Stimulated activated effector memory CD8-positive, alpha-beta T cell treated with anti-CD3 and anti-CD28 coated beads, Interleukin-12 subunit alpha, Interleukin-12 subunit beta, amount 100 ng/mL, for 72 hours (primary cell): ENCODE data around the gene HES4.
"Not testable (repeated sequence)": the region's sequence is repeated elsewhere in the genome, so short reads cannot be mapped to it uniquely, and the experiment has no call there.

Experiments used
- ATAC-seq: fragments of 150-1000 bp; cut with Tn5 transposase; 2 replicates; pipeline ENCODE4 v1.10.0; 2021
- DNase-seq, 2 donors: peaks; one replicate each; pipeline ENCODE4 v3.0.0; 2021 to 2022; ENCODE audit warnings: low spot score in 2 of 2
- H3K27ac Mint-ChIP-seq: one replicate; pipeline ENCODE4 v1.8.0; 2022; ENCODE audit warnings: mild to moderate bottlenecking, mixed read lengths
- H3K36me3 Mint-ChIP-seq: one replicate; pipeline ENCODE4 v1.8.0; 2022; ENCODE audit warnings: mild to moderate bottlenecking, mixed read lengths
- H3K4me1 Mint-ChIP-seq: one replicate; pipeline ENCODE4 v1.8.0; 2022; ENCODE audit warnings: mixed read lengths
- H3K4me3 Mint-ChIP-seq: one replicate; pipeline ENCODE4 v1.8.0; 2022; ENCODE audit warnings: mild to moderate bottlenecking, mixed read lengths
- H3K9me3 Mint-ChIP-seq: one replicate; pipeline ENCODE4 v1.8.0; 2022; ENCODE audit warnings: mixed read lengths

The HES4 gene

GRCh38 chr1:998995-999724 lies 737 bp downstream of the HES4 start:
- Mint-ChIP-seq H3K27ac (no peak overlapping the region), H3K4me3 (peak overlapping the region; percentile 60), H3K4me1 (peaks cover 15% of the 10 kb centered on the region), H3K9me3 (no peaks in the 10 kb centered on the region), H3K36me3 (no peaks in the 10 kb centered on the region)
- DNase-seq (no peak), ATAC-seq (peak; percentile 19)

DNA sequence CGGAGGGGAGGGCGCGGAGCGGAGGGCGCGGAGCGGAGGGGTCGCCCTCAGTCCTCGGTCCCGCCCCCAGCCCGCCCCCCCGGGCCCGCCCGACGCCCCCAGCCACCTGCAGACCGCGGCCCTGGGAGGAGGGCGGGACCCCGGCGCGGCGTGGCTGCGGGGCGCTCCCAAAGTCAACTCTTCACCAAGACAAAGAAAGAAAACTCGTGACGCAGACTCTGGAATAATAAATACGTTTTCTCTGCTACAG lies 1.2 kb downstream of the HES4 start:
- H3K4me3 Mint-ChIP-seq: peak overlapping the region; percentile 60
- no peaks in the 10 kb centered on the region for H3K9me3 Mint-ChIP-seq
- H3K36me3 Mint-ChIP-seq: no peaks in the 10 kb centered on the region
- no peak overlapping the region for H3K27ac Mint-ChIP-seq
- no peak for DNase-seq
- peaks cover 15% of the 10 kb centered on the region for H3K4me1 Mint-ChIP-seq
- no peak for ATAC-seq

DNA sequence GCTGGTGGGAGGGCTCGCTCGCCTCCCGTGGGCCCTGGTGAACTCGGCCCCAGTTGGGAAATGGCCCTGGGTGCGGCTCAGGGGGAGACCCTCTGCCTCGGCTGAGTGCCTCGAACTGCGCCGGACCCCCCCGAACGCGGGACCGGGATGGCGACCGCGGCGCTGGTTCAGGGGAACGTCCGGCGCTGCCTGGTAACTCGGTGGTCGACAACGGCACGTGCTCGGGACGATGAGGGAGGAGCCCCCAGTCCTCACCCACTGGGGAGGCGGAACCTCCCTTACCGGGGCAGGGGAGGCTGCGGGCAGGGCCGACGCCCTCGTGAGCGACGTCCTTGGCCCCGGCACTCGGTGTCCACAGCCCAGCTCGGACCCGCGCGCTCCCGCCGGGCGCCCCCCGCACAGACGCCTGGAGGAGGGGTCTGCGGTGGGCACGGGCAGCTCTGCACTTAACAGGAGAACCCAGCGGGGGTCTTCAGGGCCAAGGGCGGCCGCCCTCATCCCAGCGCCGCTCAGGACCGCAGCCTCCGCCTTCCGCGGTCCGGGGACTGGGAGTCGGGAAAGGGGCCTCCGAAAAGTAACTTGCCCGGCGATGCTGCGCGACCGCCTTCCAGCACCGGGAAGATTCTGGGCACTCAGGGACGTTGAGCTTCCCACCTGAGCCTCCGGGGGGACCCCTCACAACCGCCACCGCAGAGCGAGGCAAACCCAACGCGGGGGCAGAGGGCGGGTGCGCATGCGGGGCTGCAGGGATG lies 1.7 kb downstream of the HES4 start:
- H3K36me3 Mint-ChIP-seq: no peaks in the 10 kb centered on the region
- ATAC-seq: no peak
- no peaks in the 10 kb centered on the region for H3K9me3 Mint-ChIP-seq
- H3K27ac Mint-ChIP-seq: no peak overlapping the region
- H3K4me3 Mint-ChIP-seq: peak overlapping the region; percentile 60
- H3K4me1 Mint-ChIP-seq: peaks cover 15% of the 10 kb centered on the region
- no peak for DNase-seq

DNA sequence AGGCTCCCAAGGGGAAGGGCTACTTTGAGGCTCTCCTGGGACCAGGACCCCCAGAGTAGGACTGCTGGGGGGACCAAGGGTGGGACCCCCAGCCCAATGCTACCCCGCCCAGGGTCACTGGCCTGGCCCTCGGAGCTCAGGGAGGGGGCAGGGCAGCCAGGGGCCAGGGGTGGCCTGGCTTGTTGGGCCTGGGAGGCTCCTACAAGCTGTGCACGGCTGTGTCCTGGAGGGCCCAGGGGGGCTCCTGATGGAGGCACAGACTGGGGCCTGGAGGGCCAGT lies 2.2 kb downstream of the HES4 start:
- H3K36me3 Mint-ChIP-seq: no peaks in the 10 kb centered on the region
- no peak overlapping the region for H3K27ac Mint-ChIP-seq
- peak overlapping the region; percentile 10 for H3K4me3 Mint-ChIP-seq
- peaks cover 17% of the 10 kb centered on the region for H3K4me1 Mint-ChIP-seq
- no peaks in the 10 kb centered on the region for H3K9me3 Mint-ChIP-seq
- DNase-seq (no peak), ATAC-seq (no peak)

- ATAC-seq: no peak
- Mint-ChIP-seq H3K4me3 (peak overlapping the region; percentile 10), H3K4me1 (peaks cover 22% of the 10 kb centered on the region), H3K36me3 (no peaks in the 10 kb centered on the region), H3K27ac (no peak overlapping the region), H3K9me3 (no peaks in the 10 kb centered on the region)
- no peak for DNase-seq
Observed at GRCh38 chr1:996851-997712, 2.8 kb downstream of the HES4 start.

GRCh38 chr1:995665-996633 lies 3.9 kb downstream of the HES4 start:
- Mint-ChIP-seq H3K4me3 (no peak overlapping the region), H3K27ac (no peak overlapping the region)
- no peak for DNase-seq

GRCh38 chr1:994546-994945 lies 5.4 kb downstream of the HES4 start:
- H3K9me3 Mint-ChIP-seq, DNase-seq, H3K36me3 Mint-ChIP-seq, H3K4me3 Mint-ChIP-seq, ATAC-seq, H3K27ac Mint-ChIP-seq: not testable (repeated sequence)
- peaks cover 25% of the 10 kb centered on the region for H3K4me1 Mint-ChIP-seq

More at GRCh38 chr1:995665-996633, 3.9 kb downstream of the HES4 start:
- Mint-ChIP-seq H3K9me3 (no peaks in the 10 kb centered on the region), H3K36me3 (no peaks in the 10 kb centered on the region), H3K4me1 (peaks cover 29% of the 10 kb centered on the region)
- ATAC-seq: no peak

- Mint-ChIP-seq H3K9me3 (no peaks in the 10 kb centered on the region), H3K36me3 (peaks cover 7% of the 10 kb centered on the region), H3K4me1 (peaks cover 32% of the 10 kb centered on the region), H3K4me3 (no peak overlapping the region), H3K27ac (no peak overlapping the region)
- ATAC-seq (no peak), DNase-seq (no peak)
Observed at GRCh38 chr1:993379-993995, 6.4 kb downstream of the HES4 start.

DNA sequence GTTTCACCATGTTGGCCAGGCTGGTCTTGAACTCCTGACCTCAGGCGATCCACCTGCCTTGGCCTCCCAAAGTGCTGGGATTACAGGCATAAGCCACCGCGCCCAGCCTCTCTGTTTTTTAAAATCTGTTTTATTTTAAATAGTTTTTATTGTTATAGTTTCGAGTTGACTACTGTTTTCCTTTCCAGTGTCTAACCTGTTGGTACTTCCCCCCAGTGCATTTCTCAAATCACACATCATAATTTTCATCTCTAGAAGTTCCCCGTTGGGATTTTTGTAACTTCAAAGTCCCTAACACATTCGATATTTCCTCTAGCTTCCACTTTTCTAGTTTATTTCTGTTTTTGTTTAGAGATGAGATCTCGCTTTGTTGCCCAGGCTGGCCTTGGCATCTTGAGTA lies 7.5 kb downstream of the HES4 start:
- DNase-seq (no peak), ATAC-seq (peak; percentile 61)
- Mint-ChIP-seq H3K4me3 (no peak overlapping the region), H3K9me3 (no peaks in the 10 kb centered on the region), H3K4me1 (peaks cover 35% of the 10 kb centered on the region), H3K36me3 (peaks cover 7% of the 10 kb centered on the region), H3K27ac (no peak overlapping the region)

DNA sequence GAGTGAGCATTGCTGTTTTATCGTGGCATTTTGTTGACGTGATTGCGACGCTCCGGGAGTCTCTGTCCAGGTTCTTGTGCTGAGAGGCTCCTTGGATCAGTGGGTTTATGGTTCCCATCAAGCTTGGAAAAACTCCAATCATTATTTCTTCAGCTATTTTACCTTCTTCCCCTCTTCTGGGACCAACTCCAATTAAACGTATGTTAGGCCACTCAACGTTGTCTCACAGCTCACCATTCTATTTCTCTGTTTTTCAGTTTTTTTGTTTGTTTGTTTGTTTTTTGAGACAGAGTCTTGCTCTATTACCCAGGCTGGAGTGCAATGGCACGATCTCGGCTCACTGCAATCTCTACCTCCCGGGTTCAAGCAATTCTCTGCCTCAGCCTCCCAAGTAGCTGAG lies 8.0 kb downstream of the HES4 start:
- Mint-ChIP-seq H3K27ac (no peak overlapping the region), H3K4me3 (no peak overlapping the region), H3K4me1 (peaks cover 35% of the 10 kb centered on the region), H3K9me3 (no peaks in the 10 kb centered on the region), H3K36me3 (peaks cover 7% of the 10 kb centered on the region)
- ATAC-seq: no peak
- DNase-seq: no peak

- not testable (repeated sequence) for ATAC-seq, DNase-seq, H3K36me3 Mint-ChIP-seq, H3K4me3 Mint-ChIP-seq, H3K9me3 Mint-ChIP-seq, H3K27ac Mint-ChIP-seq
- H3K4me1 Mint-ChIP-seq: peaks cover 35% of the 10 kb centered on the region
Observed at GRCh38 chr1:991275-991674, 8.6 kb downstream of the HES4 start.

GRCh38 chr1:988061-988460 lies 11.8 kb downstream of the HES4 start:
- not testable (repeated sequence) for ATAC-seq, H3K9me3 Mint-ChIP-seq, H3K4me3 Mint-ChIP-seq, DNase-seq, H3K27ac Mint-ChIP-seq, H3K36me3 Mint-ChIP-seq
- peaks cover 29% of the 10 kb centered on the region for H3K4me1 Mint-ChIP-seq

- no peak overlapping the region for H3K4me3 Mint-ChIP-seq
- peaks cover 7% of the 10 kb centered on the region for H3K36me3 Mint-ChIP-seq
- no peak for ATAC-seq
- no peak for DNase-seq
- no peaks in the 10 kb centered on the region for H3K9me3 Mint-ChIP-seq
- H3K4me1 Mint-ChIP-seq: peaks cover 10% of the 10 kb centered on the region
- H3K27ac Mint-ChIP-seq: no peak overlapping the region
Observed at GRCh38 chr1:985126-985525, 14.8 kb downstream of the HES4 start.

- Mint-ChIP-seq H3K27ac (no peak overlapping the region), H3K36me3 (peaks cover 7% of the 10 kb centered on the region), H3K4me3 (no peak overlapping the region), H3K4me1 (peaks cover 10% of the 10 kb centered on the region), H3K9me3 (no peaks in the 10 kb centered on the region)
- DNase-seq: no peak
- ATAC-seq: no peak
Observed at GRCh38 chr1:984476-984814, 15.5 kb downstream of the HES4 start.
